IgD-negative memory B cell (primary cell): ENCODE data around the gene E2F3. TPM values are rescaled to one million over a fixed set of nuclear protein-coding genes. Genes with fewer than 3 reads are reported as not detected.

Source experiments
- H3K27ac Mint-ChIP-seq, 3 donors: one replicate each; pipeline ENCODE4 v1.8.0; 2020 to 2022; ENCODE audit warnings: mild to moderate bottlenecking in 3 of 3, mixed read lengths in 3 of 3, moderate library complexity in 1 of 3
- H3K27me3 Mint-ChIP-seq: one replicate; pipeline ENCODE4 v1.8.0; 2021; ENCODE audit warnings: mixed read lengths
- H3K36me3 Mint-ChIP-seq: one replicate; pipeline ENCODE4 v1.8.0; 2020; ENCODE audit warnings: mild to moderate bottlenecking, mixed read lengths
- H3K4me1 Mint-ChIP-seq, 3 donors: one replicate each; pipeline ENCODE4 v1.8.0; 2020 to 2022; ENCODE audit warnings: mixed read lengths in 3 of 3, mild to moderate bottlenecking in 1 of 3
- H3K4me3 Mint-ChIP-seq, 4 donors: one replicate each; pipeline ENCODE4 v1.8.0; 2020 to 2022; ENCODE audit warnings: mild to moderate bottlenecking in 4 of 4, mixed read lengths in 4 of 4, moderate library complexity in 3 of 4
- H3K9me3 Mint-ChIP-seq, 3 donors: one replicate each; pipeline ENCODE4 v1.8.0; 2020 to 2021; ENCODE audit warnings: mixed read lengths in 3 of 3, mild to moderate bottlenecking in 1 of 3
- polyA plus RNA-seq: library from polyadenylated mRNA; unstranded; fragments of 300-500 nt; fragmentation: Illumina TruSeq; gene quantifications from one replicate; pipeline ENCODE4 v1.2.3, GENCODE V29; 2021

E2F3 gene
- polyA plus RNA-seq, 1 donor from 2014 or later = 3.0 TPM

- Mint-ChIP-seq H3K27me3 (no peaks in the 10 kb centered on the region), H3K27ac (no peak overlapping the region), H3K4me1 (peaks cover 5 to 8% (median 8%) of the 10 kb centered on the region in 3 donors), H3K9me3 (peaks cover 0 to 4% (median 2%) of the 10 kb centered on the region in 3 donors), H3K36me3 (no peaks in the 10 kb centered on the region), H3K4me3 (no peak overlapping the region)
These were observed 22.4 kb upstream of the E2F3 start for GRCh38 chr6:20379231-20379630.

- Mint-ChIP-seq H3K36me3 (no peaks in the 10 kb centered on the region), H3K4me1 (peaks cover 0 to 2% (median 0%) of the 10 kb centered on the region in 3 donors), H3K27me3 (no peaks in the 10 kb centered on the region), H3K9me3 (peaks cover 0 to 2% (median 0%) of the 10 kb centered on the region in 3 donors), H3K4me3 (no peak overlapping the region), H3K27ac (no peak overlapping the region)
These were observed 15.5 kb upstream of the E2F3 start for GRCh38 chr6:20386218-20386617.

DNA sequence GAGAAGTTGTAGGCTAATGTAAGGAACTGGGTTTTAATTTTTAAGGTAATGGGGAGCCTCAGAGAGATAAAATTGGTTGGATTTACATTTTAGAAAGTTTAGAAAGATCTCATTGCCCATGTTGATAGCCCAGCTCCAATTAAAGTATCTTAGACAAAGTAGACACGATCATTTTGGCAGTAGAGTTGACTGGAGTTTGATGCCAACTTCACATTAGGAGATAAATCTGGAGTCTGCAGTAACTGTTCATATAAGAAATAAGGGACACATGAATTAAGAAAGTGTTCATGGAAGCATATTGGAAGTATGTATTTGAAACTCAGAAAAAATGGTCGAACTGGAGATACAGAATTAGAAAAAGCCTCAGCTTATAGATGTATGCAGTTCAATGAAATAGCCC lies 12.6 kb upstream of the E2F3 start:
- Mint-ChIP-seq H3K27ac (no peak overlapping the region), H3K9me3 (no peaks in the 10 kb centered on the region), H3K27me3 (no peaks in the 10 kb centered on the region), H3K4me3 (no peak overlapping the region), H3K36me3 (peaks cover 2% of the 10 kb centered on the region), H3K4me1 (peaks cover 0 to 2% (median 0%) of the 10 kb centered on the region in 3 donors)

DNA sequence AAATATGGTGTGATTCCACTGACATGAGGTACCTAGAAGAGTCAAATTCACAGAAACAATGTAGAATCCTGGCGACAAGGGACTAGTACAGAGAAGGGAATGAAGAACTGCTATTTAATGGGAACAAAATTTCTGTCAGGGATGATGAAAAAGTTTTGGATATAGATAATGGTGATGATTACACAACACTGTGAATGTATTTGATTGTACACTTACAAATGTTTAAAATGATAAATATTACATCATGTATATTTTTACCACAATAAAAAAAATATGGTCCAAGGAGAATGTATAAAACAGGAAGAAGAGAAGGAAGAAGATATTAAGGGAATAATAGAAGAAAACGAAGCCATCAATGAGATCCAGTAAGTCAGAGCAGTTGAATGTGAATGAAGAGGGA lies 8.4 kb upstream of the E2F3 start:
- Mint-ChIP-seq H3K36me3 (peaks cover 2% of the 10 kb centered on the region), H3K4me3 (no peak overlapping the region), H3K9me3 (no peaks in the 10 kb centered on the region), H3K4me1 (no peaks in the 10 kb centered on the region), H3K27ac (no peak overlapping the region), H3K27me3 (peaks cover 2% of the 10 kb centered on the region)

GRCh38 chr6:20399518-20399917 lies 2.2 kb upstream of the E2F3 start:
- Mint-ChIP-seq H3K36me3 (no peaks in the 10 kb centered on the region), H3K27ac (no peak overlapping the region), H3K4me3 (peak overlapping the region in 1 of 4 donors; percentile 30)

DNA sequence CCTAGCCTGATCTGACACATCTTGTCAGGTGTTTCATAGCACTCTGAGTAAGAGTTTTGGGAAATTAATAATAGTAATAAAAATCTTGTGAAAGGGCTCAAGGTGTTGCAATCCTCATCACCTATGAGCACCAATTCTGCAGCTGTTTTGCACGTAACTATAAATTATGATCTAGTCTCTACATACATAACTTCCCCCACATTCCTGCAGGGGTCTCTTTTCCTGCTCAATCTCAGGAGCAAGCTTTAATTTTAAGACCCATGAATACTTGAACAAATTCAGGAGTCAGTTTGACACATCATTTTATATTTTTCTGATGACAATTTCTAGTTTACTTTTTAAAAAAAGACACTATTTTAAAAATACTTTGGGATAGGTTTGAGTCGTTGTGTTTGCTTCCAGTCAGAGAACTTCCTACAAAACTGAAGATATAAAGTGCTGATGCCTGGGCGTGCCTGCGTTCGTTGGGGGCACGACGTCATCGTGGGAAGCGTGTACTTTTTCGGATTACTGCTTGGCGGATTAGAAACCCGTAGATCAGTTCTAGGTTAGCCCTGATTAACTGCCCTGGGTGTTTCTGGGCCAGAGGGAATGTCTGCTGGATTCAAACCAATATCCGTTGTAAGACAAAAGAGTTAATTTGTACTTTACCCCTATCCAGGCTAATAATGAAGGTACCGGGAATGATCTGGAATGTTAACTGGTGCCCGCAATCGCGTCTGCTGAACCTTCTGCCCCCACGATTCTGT lies 1.0 kb upstream of the E2F3 start:
- Mint-ChIP-seq H3K9me3 (no peaks in the 10 kb centered on the region), H3K4me1 (peaks cover 7 to 18% (median 17%) of the 10 kb centered on the region in 3 donors), H3K36me3 (no peaks in the 10 kb centered on the region), H3K27me3 (no peaks in the 10 kb centered on the region), H3K4me3 (peak overlapping the region; percentile 89 to 95 (median 92)), H3K27ac (peak overlapping the region in 2 of 3 donors; percentile 88 to 98)

More at GRCh38 chr6:20399518-20399917, 2.2 kb upstream of the E2F3 start:
- Mint-ChIP-seq H3K27me3 (peaks cover 2% of the 10 kb centered on the region), H3K9me3 (no peaks in the 10 kb centered on the region), H3K4me1 (peaks cover 3 to 14% (median 13%) of the 10 kb centered on the region in 3 donors)

GRCh38 chr6:20402092-20402341 lies 338 bp downstream of the E2F3 start:
- Mint-ChIP-seq H3K4me3 (peak overlapping the region; percentile 89 to 95 (median 92)), H3K9me3 (no peaks in the 10 kb centered on the region), H3K36me3 (no peaks in the 10 kb centered on the region), H3K27me3 (no peaks in the 10 kb centered on the region), H3K4me1 (peaks cover 7 to 22% (median 17%) of the 10 kb centered on the region in 3 donors), H3K27ac (peak overlapping the region in 2 of 3 donors; percentile 88 to 98)

DNA sequence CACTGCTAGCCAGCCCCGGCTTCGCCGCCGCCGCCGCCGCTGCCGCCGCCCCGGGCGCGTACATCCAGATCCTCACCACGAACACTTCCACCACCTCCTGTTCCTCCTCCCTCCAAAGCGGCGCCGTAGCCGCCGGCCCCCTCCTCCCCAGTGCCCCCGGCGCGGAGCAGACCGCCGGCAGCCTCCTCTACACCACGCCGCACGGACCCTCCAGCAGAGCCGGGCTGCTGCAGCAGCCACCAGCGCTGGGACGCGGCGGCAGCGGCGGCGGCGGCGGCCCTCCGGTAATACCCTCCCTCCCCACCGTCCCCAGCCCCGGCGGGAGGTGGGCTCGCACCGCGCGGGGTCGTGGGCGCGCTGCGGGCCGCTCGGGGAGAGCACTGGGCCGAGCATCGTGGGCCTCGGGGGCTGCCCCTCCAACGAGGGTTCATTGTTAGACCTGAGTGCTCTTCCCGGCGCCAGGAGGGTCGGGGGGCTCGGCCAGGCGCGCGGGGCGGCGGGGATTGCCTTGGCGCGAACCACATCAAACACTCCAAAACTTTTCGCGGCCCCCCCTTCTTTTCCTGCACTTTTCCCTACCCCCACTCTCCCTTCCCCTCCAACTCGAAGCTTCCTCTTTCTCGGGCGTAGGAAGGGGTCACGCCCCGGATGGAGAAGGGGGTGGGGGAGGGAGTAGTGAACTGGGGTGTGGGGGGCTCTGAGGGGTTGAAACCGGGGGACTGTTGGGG lies 827 bp downstream of the E2F3 start:
- H3K4me1 Mint-ChIP-seq = peaks cover 7 to 24% (median 22%) of the 10 kb centered on the region in 3 donors

GRCh38 chr6:20403070-20403765 lies 1.5 kb downstream of the E2F3 start:
- H3K4me3 Mint-ChIP-seq = peak overlapping the region; percentile 86 to 93 (median 90)
- no peaks in the 10 kb centered on the region for H3K27me3 Mint-ChIP-seq
- peak overlapping the region; percentile 10 to 91 (median 87) for H3K27ac Mint-ChIP-seq
- no peaks in the 10 kb centered on the region for H3K9me3 Mint-ChIP-seq
- peaks cover 3% of the 10 kb centered on the region for H3K36me3 Mint-ChIP-seq
- peaks cover 7 to 29% (median 27%) of the 10 kb centered on the region in 3 donors for H3K4me1 Mint-ChIP-seq

More for the DNA sequence above, 827 bp downstream of the E2F3 start:
- peak overlapping the region in 2 of 3 donors; percentile 11 to 88 for H3K27ac Mint-ChIP-seq
- no peaks in the 10 kb centered on the region for H3K27me3 Mint-ChIP-seq
- peak overlapping the region; percentile 89 to 95 (median 94) for H3K4me3 Mint-ChIP-seq
- no peaks in the 10 kb centered on the region for H3K9me3 Mint-ChIP-seq
- peaks cover 3% of the 10 kb centered on the region for H3K36me3 Mint-ChIP-seq

DNA sequence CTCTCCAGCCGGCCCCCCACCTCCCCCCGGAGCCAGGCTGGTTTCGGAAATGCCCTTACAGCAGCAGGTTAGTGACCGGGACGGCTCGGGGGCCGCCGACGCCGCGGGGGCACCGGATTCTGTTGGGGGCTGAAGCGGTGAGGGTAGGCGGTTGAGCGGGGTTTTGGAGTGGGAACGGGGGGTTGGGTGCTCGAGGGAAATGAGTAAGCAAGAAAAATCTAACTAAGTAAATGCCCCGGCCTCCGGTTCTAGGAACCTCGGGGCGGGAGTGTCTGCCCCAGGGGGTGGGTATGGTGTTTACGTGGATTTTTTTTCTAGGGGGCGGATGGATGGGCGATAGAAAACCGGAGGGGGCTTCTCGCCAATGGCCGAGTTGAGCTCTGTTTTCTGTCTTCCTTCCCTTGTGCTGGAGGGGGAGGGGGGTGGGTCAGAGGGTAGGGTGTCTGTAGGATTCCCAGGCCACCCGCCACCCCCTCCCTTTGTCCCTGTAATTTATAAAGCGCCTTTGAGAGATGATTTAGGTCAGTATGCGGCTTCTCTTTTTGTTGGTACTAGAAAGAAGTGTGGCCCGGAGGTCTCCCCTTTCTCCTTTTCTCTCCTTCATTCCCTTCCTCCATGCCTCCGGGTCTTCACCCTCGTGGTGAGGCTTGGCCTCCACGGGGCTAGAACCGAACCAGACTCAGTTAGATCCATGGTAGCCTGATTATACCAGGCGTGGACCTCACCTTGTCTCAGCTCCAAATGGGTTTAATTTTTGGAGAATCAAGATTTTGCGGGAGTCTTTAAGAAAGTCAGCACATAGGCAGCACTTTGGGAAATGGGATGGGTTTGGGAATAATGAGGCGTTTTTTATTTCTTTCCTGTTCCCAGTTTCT lies 2.3 kb downstream of the E2F3 start:
- Mint-ChIP-seq H3K4me1 (peaks cover 11 to 31% (median 29%) of the 10 kb centered on the region in 3 donors), H3K27me3 (no peaks in the 10 kb centered on the region), H3K4me3 (peak overlapping the region; percentile 86 to 94 (median 93)), H3K36me3 (peaks cover 3% of the 10 kb centered on the region), H3K27ac (peak overlapping the region; percentile 87 to 97 (median 91)), H3K9me3 (no peaks in the 10 kb centered on the region)

DNA sequence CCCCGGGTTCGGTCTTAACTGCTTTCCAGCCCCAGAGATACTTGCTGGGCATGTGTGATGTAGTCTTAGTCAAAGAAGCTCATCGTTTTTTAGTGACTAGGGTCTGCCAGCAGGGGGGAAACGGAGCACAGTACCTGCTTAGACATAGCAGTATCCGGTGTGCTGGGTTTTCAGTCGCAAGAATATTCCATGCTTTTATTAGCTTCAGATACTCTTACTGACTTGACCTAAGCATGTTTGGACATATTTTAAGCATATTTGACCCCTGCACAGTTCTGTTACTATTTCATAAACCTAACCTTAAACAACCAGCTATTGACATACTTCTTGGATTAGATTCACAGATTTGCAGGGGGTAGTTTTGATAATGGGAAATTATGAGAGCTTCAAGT lies 3.0 kb downstream of the E2F3 start:
- Mint-ChIP-seq H3K4me3 (peak overlapping the region; percentile 86 to 94 (median 93)), H3K36me3 (peaks cover 3% of the 10 kb centered on the region), H3K27ac (peak overlapping the region; percentile 87 to 97 (median 91)), H3K27me3 (no peaks in the 10 kb centered on the region), H3K9me3 (no peaks in the 10 kb centered on the region), H3K4me1 (peaks cover 17 to 38% (median 35%) of the 10 kb centered on the region in 3 donors)

DNA sequence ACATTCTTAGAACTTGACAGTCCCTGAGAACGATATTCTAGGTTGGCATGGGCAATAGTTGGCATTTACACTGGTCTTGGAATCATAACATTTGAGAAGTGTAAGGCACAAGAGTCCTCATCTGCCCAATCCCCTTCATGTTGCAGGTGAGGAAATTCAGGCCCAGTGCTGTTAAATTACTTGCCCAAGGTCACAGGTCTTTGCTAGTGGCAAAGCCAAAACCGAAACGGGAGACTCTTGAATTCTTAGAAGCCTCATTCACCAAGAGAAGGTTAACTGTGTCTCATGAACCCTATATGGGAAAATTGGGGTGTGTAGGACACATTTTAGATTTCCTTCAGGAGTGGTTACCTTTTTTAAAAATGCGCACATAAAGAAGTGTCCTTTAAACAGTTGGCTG lies 7.2 kb downstream of the E2F3 start:
- Mint-ChIP-seq H3K27me3 (no peaks in the 10 kb centered on the region), H3K9me3 (no peaks in the 10 kb centered on the region), H3K4me1 (peaks cover 34 to 43% (median 36%) of the 10 kb centered on the region in 3 donors), H3K4me3 (peak overlapping the region in 2 of 4 donors; percentile 49 to 73), H3K36me3 (peaks cover 9% of the 10 kb centered on the region), H3K27ac (peak overlapping the region in 2 of 3 donors; percentile 12 to 59)

DNA sequence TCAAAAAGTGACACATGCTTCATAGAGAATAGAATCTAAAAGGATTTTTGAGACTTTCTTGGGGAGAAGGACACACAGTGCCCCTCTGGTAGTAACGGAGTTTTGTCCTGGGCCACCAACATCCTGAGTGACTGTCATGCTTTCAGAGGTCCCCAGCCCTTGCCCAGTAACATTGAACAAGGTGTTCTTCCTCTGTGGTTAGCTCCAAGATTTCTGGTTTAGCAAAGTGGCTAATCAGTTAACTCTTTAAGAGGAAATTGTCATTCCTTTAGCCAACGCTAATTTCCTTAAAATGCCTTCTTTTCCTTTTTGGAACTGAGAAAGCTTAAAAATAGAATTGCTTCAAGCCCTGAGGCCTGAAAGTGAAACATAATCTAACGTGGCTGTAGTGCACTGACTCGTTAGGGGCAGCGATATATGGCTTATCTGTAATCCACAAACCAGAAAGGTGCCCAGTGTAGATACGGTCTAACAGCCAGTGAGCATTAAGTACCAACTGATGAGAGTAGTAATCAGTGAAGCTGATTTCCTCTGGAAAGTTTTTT lies 7.8 kb downstream of the E2F3 start:
- peak overlapping the region; percentile 47 to 93 (median 61) for H3K4me3 Mint-ChIP-seq
- peaks cover 9% of the 10 kb centered on the region for H3K36me3 Mint-ChIP-seq
- peaks cover 31 to 38% (median 34%) of the 10 kb centered on the region in 3 donors for H3K4me1 Mint-ChIP-seq

DNA sequence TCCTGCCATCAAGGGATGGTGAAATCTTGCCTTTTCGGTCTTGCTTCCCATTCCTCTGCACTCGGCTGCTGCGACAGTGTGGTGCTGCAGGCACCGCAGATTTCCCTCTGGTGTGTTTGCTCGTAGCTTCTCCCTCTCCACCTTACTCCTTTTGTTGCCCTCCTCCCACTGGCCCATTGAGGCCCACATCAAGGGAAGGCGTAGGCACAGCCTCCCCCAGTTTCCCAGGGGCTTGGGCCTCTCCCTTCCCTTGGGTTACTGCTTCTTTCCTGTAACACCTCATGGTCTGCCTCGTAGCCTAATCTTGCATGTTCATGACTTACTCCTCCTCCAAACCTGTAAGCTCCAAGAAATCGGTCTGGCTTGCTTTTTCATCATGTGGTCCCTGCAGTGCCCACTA lies 9.9 kb downstream of the E2F3 start:
- no peak overlapping the region for H3K27ac Mint-ChIP-seq
- peaks cover 9% of the 10 kb centered on the region for H3K36me3 Mint-ChIP-seq
- H3K4me3 Mint-ChIP-seq = peak overlapping the region in 2 of 4 donors; percentile 25 to 52
- H3K27me3 Mint-ChIP-seq = no peaks in the 10 kb centered on the region
- H3K9me3 Mint-ChIP-seq = no peaks in the 10 kb centered on the region
- peaks cover 33 to 40% (median 36%) of the 10 kb centered on the region in 3 donors for H3K4me1 Mint-ChIP-seq

More for the DNA sequence above, 7.8 kb downstream of the E2F3 start:
- Mint-ChIP-seq H3K9me3 (no peaks in the 10 kb centered on the region), H3K27ac (peak overlapping the region; percentile 10 to 59 (median 12)), H3K27me3 (no peaks in the 10 kb centered on the region)
